HepG2 (cell line): Measurements from ENCODE around the gene ACTR6. TPM values are rescaled to one million over a fixed set of nuclear protein-coding genes. Genes with fewer than 3 reads are reported as not detected.

Experiments used
- BORCS8-MEF2B ChIP-seq: sonication (generic); formaldehyde crosslinking; IDR thresholded peaks from 2 replicates; pipeline ENCODE4 v1.8.0; 2022; ENCODE audit warnings: mild to moderate bottlenecking, missing genetic modification reagents
- BRD4 ChIP-seq: sonication (generic); formaldehyde crosslinking; IDR thresholded peaks from 2 replicates; pipeline ENCODE4 v1.4.0; 2020; ENCODE audit warnings: missing genetic modification reagents
- CEBPG ChIP-seq: IDR thresholded peaks from 2 replicates; pipeline ENCODE4 v1.6.1; 2016
- CHCHD3 ChIP-seq: sonication (generic); formaldehyde crosslinking; IDR thresholded peaks from 2 replicates; pipeline ENCODE4 v1.8.0; 2022; ENCODE audit warnings: mild to moderate bottlenecking, missing genetic modification reagents, moderate library complexity
- FOXO4 ChIP-seq: sonication (generic); formaldehyde crosslinking; conservative IDR thresholded peaks from 2 replicates; pipeline ENCODE4 v1.8.1; 2023; ENCODE audit warnings: missing genetic modification reagents
- HIVEP1 ChIP-seq: sonication (generic); formaldehyde crosslinking; IDR thresholded peaks from 2 replicates; pipeline ENCODE4 v1.4.0; 2020; ENCODE audit warnings: mild to moderate bottlenecking, missing genetic modification reagents
- IKZF4 ChIP-seq: sonication (generic); formaldehyde crosslinking; IDR thresholded peaks from 2 replicates; pipeline ENCODE4 v1.5.1; 2020; ENCODE audit warnings: borderline replicate concordance, mild to moderate bottlenecking, low read depth, missing genetic modification reagents; ENCODE audit errors: not compliant biosample characterization
- KDM5A ChIP-seq: fragments of 200-600 bp; sonication (generic); IDR thresholded peaks from 2 replicates; pipeline ENCODE4 v1.7.0; 2018; ENCODE audit warnings: antibody characterized with exemption, mild to moderate bottlenecking, low read length, borderline replicate concordance
- MTA3 ChIP-seq: sonication (generic); formaldehyde crosslinking; IDR thresholded peaks from 2 replicates; pipeline ENCODE4 v1.4.0; 2020; ENCODE audit warnings: missing genetic modification reagents
- NAIF1 ChIP-seq: sonication (generic); formaldehyde crosslinking; IDR thresholded peaks from 2 replicates; pipeline ENCODE4 v1.5.0; 2020; ENCODE audit warnings: mild to moderate bottlenecking, missing genetic modification reagents, borderline replicate concordance
- SAFB2 ChIP-seq: sonication (generic); formaldehyde crosslinking; IDR thresholded peaks from 2 replicates; pipeline ENCODE4 v1.5.1; 2020; ENCODE audit warnings: missing genetic modification reagents, low read depth, mild to moderate bottlenecking, borderline replicate concordance
- SIX4 ChIP-seq: sonication (generic); formaldehyde crosslinking; IDR thresholded peaks from 2 replicates; pipeline ENCODE4 v1.4.0; 2020; ENCODE audit warnings: missing genetic modification reagents
- SNAPC5 ChIP-seq: sonication (generic); formaldehyde crosslinking; IDR thresholded peaks from 2 replicates; pipeline ENCODE4 v1.8.1; 2023; ENCODE audit warnings: mild to moderate bottlenecking, missing genetic modification reagents, borderline replicate concordance
- THAP7 ChIP-seq: sonication (generic); formaldehyde crosslinking; IDR thresholded peaks from 2 replicates; pipeline ENCODE4 v1.8.1; 2023; ENCODE audit warnings: mild to moderate bottlenecking, missing genetic modification reagents
- THAP8 ChIP-seq: sonication (generic); formaldehyde crosslinking; IDR thresholded peaks from 2 replicates; pipeline ENCODE4 v1.5.1; 2020; ENCODE audit warnings: missing genetic modification reagents, mild to moderate bottlenecking, borderline replicate concordance
- ZBTB43 ChIP-seq: sonication (generic); formaldehyde crosslinking; conservative IDR thresholded peaks from 2 replicates; pipeline ENCODE4 v1.4.0; 2020; ENCODE audit warnings: missing genetic modification reagents
- ZFP82 ChIP-seq: sonication (generic); formaldehyde crosslinking; IDR thresholded peaks from 2 replicates; pipeline ENCODE4 v1.5.1; 2020; ENCODE audit warnings: mild to moderate bottlenecking, missing genetic modification reagents, borderline replicate concordance
- ZIK1 ChIP-seq: sonication (generic); formaldehyde crosslinking; IDR thresholded peaks from 2 replicates; pipeline ENCODE4 v1.5.0; 2020; ENCODE audit warnings: mild to moderate bottlenecking, low read depth, missing genetic modification reagents, borderline replicate concordance
- ZNF20 ChIP-seq: sonication (generic); formaldehyde crosslinking; IDR thresholded peaks from 2 replicates; pipeline ENCODE4 v1.4.0; 2020; ENCODE audit warnings: mild to moderate bottlenecking, moderate library complexity, missing genetic modification reagents
- ZNF235 ChIP-seq: sonication (generic); formaldehyde crosslinking; IDR thresholded peaks from 2 replicates; pipeline ENCODE4 v1.8.1; 2023; ENCODE audit warnings: mild to moderate bottlenecking, missing genetic modification reagents, borderline replicate concordance
- ZNF569 ChIP-seq: sonication (generic); formaldehyde crosslinking; IDR thresholded peaks from 2 replicates; pipeline ENCODE4 v1.5.0; 2020; ENCODE audit warnings: mild to moderate bottlenecking, missing genetic modification reagents, moderate library complexity, borderline replicate concordance
- ZNF570 ChIP-seq: sonication (generic); formaldehyde crosslinking; IDR thresholded peaks from 2 replicates; pipeline ENCODE4 v1.4.0; 2020; ENCODE audit warnings: mild to moderate bottlenecking, missing genetic modification reagents, borderline replicate concordance
- ZNF644 ChIP-seq: IDR thresholded peaks from 2 replicates; pipeline ENCODE4 v1.6.1; 2016; ENCODE audit warnings: low read depth
- ZNF775 ChIP-seq: sonication (generic); formaldehyde crosslinking; IDR thresholded peaks from 2 replicates; pipeline ENCODE4 v1.4.0; 2020; ENCODE audit warnings: missing genetic modification reagents, mild to moderate bottlenecking, moderate library complexity, borderline replicate concordance
- ZNF841 ChIP-seq: sonication (generic); formaldehyde crosslinking; IDR thresholded peaks from 2 replicates; pipeline ENCODE4 v1.8.1; 2023; ENCODE audit warnings: missing genetic modification reagents, borderline replicate concordance
- polyA plus RNA-seq, 8 experiments: library from polyadenylated mRNA; depleted of rRNA in 3 of 8; stranded (reverse) in 7 of 8; unstranded in 1 of 8; fragments of >200 nt; fragmentation: Illumina TruSeq in 4 of 8; extraction: Trizol in 4 of 8; gene quantifications; 2 replicates each; pipeline versions ENCODE4 v1.2.1 to v1.2.3, GENCODE V29; 2011 to 2016; ENCODE audit warnings: low read depth in 4 of 8, missing spikeins in 1 of 8, mixed read lengths in 1 of 8; ENCODE audit not compliant: insufficient read depth in 1 of 8
- total RNA-seq, 5 experiments: library from RNA; depleted of rRNA; stranded (reverse); fragments of >200 nt; fragmentation: Illumina TruSeq; extraction: Trizol; gene quantifications; 2 replicates each; pipeline ENCODE4 v1.2.3, GENCODE V29; 2016; ENCODE audit warnings: low read depth in 1 of 5

ACTR6 gene
- total and polyA plus RNA-seq, 2 of the 13 experiments (the other 11 are each of a cell fraction or from before 2014, with no cell fraction given): 12.9 to 22.4 TPM

- TF ChIP-seq ZNF841 (CRISPR knock-in tag) (no peak), ZNF569 (CRISPR knock-in tag) (no peak), BRD4 (CRISPR knock-in tag) (no peak), ZNF20 (CRISPR knock-in tag) (no peak), SNAPC5 (no peak), HIVEP1 (CRISPR knock-in tag) (no peak), KDM5A (peak; percentile 82), ZNF775 (CRISPR knock-in tag) (no peak), MTA3 (no peak), IKZF4 (CRISPR knock-in tag) (peak; percentile 26), SAFB2 (CRISPR knock-in tag) (no peak), NAIF1 (no peak), ZFP82 (CRISPR knock-in tag) (no peak), ZBTB43 (no peak), ZNF644 (CRISPR knock-in tag) (no peak), FOXO4 (CRISPR knock-in tag) (no peak), CHCHD3 (CRISPR knock-in tag) (no peak), ZNF570 (CRISPR knock-in tag) (no peak), BORCS8-MEF2B (CRISPR knock-in tag) (no peak), ZNF235 (CRISPR knock-in tag) (0 out of 2 replicates have a peak, but pooled peaks have one; percentile 15), THAP8 (CRISPR knock-in tag) (no peak), SIX4 (CRISPR knock-in tag) (0 out of 2 replicates have a peak, but pooled peaks have one; percentile 44), CEBPG (CRISPR knock-in tag) (0 out of 2 replicates have a peak, but pooled peaks have one; percentile 24), THAP7 (CRISPR knock-in tag) (no peak), ZIK1 (CRISPR knock-in tag) (no peak)
Measured at GRCh38 chr12:100200463-100201181, at the start of gene ACTR6 (continued).
